Lung (tissue), 12 donors: Measurements from ENCODE around the gene DEGS1. TPM values are rescaled to one million over a fixed set of nuclear protein-coding genes. Genes with fewer than 3 reads are reported as not detected.
A peak's percentile ranks its signal among the peaks of the same experiment; 100 is the strongest.

Experiments used
- ATAC-seq: fragments of 200-7000 bp; cut with Tn5 transposase; one replicate; pipeline ENCODE4 v1.9.1; 2020; ENCODE audit warnings: moderate number of reproducible peaks; ENCODE audit not compliant: insufficient read depth, low FRiP score
- DNase-seq, 3 donors: peaks; one replicate each; pipeline ENCODE4 v3.0.0-alpha.2; 2013 to 2017
- H3K27ac ChIP-seq, 2 donors: one replicate each; pipeline ENCODE4 v1.5.1; 2013; ENCODE audit warnings: mild to moderate bottlenecking in 2 of 2, moderate library complexity in 2 of 2, control low read depth in 1 of 2, inconsistent platforms in 1 of 2, low read depth in 1 of 2, low read length in 1 of 2
- H3K27me3 ChIP-seq, 3 donors: one replicate each; pipeline ENCODE4 v1.5.1; 2013; ENCODE audit warnings: low read length in 2 of 3; ENCODE audit not compliant: control insufficient read depth in 3 of 3, insufficient read depth in 3 of 3
- H3K36me3 ChIP-seq, 4 donors: one replicate each; pipeline ENCODE4 v1.5.1; 2013; ENCODE audit warnings: low read length in 4 of 4, mild to moderate bottlenecking in 1 of 4, moderate library complexity in 1 of 4; ENCODE audit not compliant: control insufficient read depth in 4 of 4, insufficient read depth in 4 of 4
- H3K4me1 ChIP-seq, 5 donors: one replicate each; pipeline ENCODE4 v1.5.1; 2013; ENCODE audit warnings: low read length in 5 of 5, mild to moderate bottlenecking in 2 of 5, moderate library complexity in 1 of 5; ENCODE audit not compliant: control insufficient read depth in 5 of 5, insufficient read depth in 5 of 5
- H3K4me3 ChIP-seq: one replicate; pipeline ENCODE4 v1.5.1; 2013; ENCODE audit warnings: mild to moderate bottlenecking, control low read depth, moderate library complexity
- H3K9ac ChIP-seq, 2 donors: one replicate each; pipeline ENCODE4 v1.5.1; 2013; ENCODE audit warnings: low read length in 2 of 2, control low read depth in 1 of 2; ENCODE audit not compliant: insufficient read depth in 1 of 2
- H3K9me3 ChIP-seq, 4 donors: one replicate each; pipeline ENCODE4 v1.5.1; 2013; ENCODE audit warnings: low read length in 3 of 4, mild to moderate bottlenecking in 1 of 4, moderate library complexity in 1 of 4; ENCODE audit not compliant: control insufficient read depth in 4 of 4, insufficient read depth in 3 of 4
- WGBS, 2 donors: extraction: QIAGEN DNeasy Blood & Tissue Kit; methylation state at CpG; one replicate each; pipeline ENCODE4 v1.1.7; 2013; 5-methylcytosine and 5-hydroxymethylcytosine counted together
- polyA plus RNA-seq, 2 donors: library from polyadenylated mRNA; stranded (reverse); fragments of 200-250 nt; gene quantifications; one replicate each; pipeline ENCODE4 v1.2.1, GENCODE V29; 2013
- total RNA-seq, 2 donors: library from RNA; depleted of rRNA in 1 of 2; stranded (reverse); fragments of >200 nt in 1 of 2; gene quantifications; one replicate each; pipeline ENCODE4 v1.2.1, GENCODE V29; 2014 to 2021
- TF ChIP-seq, protein P1 (sequence below): IDR thresholded peaks from 2 replicates; pipeline ENCODE4 v1.5.1; 2012; ENCODE audit warnings: mild to moderate bottlenecking; ENCODE audit errors: control extremely low read depth, extremely low read depth
- donor health status: control.
- donor health status: control.
- donor health status: Bipolar disorder and iron deficiency.
- donor health status: healthy.
- donor health status: DM: yes; HTN: yes; CAD: no.

The DEGS1 gene
- total and polyA plus RNA-seq, 4 donors, result 41.2 to 69.7 (median 67.2) TPM

DNA sequence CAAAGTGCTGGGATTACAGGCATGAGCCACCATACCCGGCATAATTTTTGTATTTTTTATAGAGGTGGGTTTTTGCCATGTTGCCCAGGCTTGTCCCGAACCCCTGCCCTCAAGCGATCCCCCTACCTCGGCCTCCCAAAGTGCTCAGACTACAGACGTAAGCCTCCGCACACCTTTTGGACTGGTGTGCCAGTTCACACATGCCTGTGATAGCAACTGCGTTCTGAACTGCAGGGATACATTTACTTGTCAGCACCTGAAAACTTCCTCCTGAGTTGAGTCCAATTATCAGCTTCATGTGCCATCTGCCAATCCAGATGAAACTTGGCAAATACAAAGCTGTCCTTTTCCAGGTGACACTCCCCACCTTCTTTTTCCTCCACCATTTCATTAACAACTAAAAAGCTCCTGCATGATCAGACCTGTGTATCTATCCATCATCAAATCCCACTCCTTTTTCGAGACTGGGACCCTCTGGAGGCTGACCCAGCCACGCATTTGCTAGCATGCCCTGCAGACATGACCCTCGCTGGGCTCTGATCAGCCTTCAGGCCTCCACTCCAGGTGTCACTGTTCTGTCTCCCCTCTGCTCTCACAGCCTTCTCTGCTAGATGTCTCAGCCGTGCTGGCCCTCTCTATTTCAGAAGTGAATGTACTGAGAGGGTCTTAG is 2.1 kb upstream of the DEGS1 start:
- no peak for DNase-seq
- WGBS, 2 donors, result 95 to 97% methylated on average over 11 of the region's 11 CpGs
- Histone ChIP-seq H3K4me1 (peaks cover 0 to 19% (median 9%) of the 10 kb centered on the region in 5 donors), H3K9ac (no peak overlapping the region), H3K36me3 (no peaks in the 10 kb centered on the region), H3K9me3 (no peaks in the 10 kb centered on the region), H3K27ac (no peak overlapping the region), H3K4me3 (no peak overlapping the region), H3K27me3 (no peaks in the 10 kb centered on the region)
- TF ChIP-seq, protein P1, sequence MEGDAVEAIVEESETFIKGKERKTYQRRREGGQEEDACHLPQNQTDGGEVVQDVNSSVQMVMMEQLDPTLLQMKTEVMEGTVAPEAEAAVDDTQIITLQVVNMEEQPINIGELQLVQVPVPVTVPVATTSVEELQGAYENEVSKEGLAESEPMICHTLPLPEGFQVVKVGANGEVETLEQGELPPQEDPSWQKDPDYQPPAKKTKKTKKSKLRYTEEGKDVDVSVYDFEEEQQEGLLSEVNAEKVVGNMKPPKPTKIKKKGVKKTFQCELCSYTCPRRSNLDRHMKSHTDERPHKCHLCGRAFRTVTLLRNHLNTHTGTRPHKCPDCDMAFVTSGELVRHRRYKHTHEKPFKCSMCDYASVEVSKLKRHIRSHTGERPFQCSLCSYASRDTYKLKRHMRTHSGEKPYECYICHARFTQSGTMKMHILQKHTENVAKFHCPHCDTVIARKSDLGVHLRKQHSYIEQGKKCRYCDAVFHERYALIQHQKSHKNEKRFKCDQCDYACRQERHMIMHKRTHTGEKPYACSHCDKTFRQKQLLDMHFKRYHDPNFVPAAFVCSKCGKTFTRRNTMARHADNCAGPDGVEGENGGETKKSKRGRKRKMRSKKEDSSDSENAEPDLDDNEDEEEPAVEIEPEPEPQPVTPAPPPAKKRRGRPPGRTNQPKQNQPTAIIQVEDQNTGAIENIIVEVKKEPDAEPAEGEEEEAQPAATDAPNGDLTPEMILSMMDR, result no peak
- no peak for ATAC-seq

DNA sequence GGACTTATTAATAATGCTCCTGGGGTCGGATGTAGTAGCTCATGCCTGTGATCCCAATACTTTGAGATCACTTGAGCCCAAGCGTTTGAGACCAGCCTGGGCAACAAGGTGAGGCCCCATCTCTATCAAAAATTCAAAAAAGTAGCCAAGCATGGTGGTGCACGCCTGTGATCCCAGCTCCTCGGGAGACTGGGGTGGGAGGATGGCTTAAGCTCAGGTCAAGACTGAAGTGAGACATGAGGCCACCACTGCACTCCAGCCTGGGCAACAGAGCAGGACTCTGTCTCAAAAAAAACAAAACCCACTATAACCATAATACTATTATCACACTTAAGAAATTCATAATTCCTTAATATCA is 1.6 kb upstream of the DEGS1 start:
- Histone ChIP-seq H3K36me3 (no peaks in the 10 kb centered on the region), H3K9me3 (no peaks in the 10 kb centered on the region), H3K27me3 (no peaks in the 10 kb centered on the region), H3K9ac (no peak overlapping the region), H3K4me3 (no peak overlapping the region), H3K4me1 (peaks cover 0 to 19% (median 9%) of the 10 kb centered on the region in 5 donors), H3K27ac (no peak overlapping the region)
- TF ChIP-seq, protein P1, result no peak
- WGBS, 2 donors, result 92 to 97% methylated on average over 4 of the region's 4 CpGs
- DNase-seq (no peak), ATAC-seq (no peak)

DNA sequence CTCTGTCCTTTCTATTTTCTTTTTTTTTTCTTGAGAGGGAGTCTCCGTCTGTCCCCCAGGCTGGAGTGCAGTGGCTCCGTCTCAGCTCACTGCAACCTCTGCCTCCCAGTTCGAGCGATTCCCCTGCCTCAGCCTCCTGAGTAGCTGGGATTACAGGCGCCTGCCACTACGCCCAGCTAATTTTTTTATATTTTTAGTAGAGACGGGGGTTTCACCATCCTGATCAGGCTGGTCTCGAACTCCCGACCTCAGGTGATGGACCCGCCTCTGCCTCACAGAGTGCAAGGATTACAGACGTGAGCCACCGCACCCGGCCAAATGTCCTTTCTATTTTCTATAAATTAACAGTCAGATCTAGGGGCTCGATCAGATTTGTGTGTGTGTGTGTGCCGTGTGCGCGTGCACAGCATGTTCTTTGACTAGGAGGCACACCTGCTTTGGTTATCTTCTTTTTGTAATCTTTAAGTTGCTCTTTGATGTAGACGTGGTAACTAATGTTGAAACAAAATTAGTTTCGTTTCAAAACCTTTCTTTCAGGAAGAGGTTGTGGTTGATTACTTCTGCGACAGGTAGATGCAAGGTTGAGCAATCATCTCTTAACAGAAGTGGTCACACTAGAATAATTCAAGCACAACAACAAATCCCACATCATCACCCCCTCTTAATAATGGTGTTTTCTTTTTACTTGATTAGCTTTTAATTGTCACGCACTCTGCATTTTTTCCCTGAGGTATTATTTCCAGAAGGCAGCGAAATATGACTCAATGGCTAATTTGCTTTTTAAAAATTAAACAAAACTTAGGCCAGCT is 779 bp upstream of the DEGS1 start:
- TF ChIP-seq, protein P1, result no peak
- Histone ChIP-seq H3K27me3 (no peaks in the 10 kb centered on the region), H3K4me3 (peak overlapping the region; percentile 43), H3K9me3 (no peaks in the 10 kb centered on the region), H3K27ac (peak overlapping the region; percentile 77 to 95), H3K36me3 (peaks cover 0 to under 1% (median 0%) of the 10 kb centered on the region in 4 donors), H3K4me1 (peaks cover 0 to 19% (median 9%) of the 10 kb centered on the region in 5 donors), H3K9ac (peak overlapping the region; percentile 26 to 46)
- 50 to 56% methylated on average over 22 of the region's 22 CpGs for whole genome bisulfite sequencing, 2 donors
- ATAC-seq (no peak), DNase-seq (no peak)
